Astrocyte (in vitro differentiated cells and primary cell): ENCODE measurements around the gene ZFR2. TPM values are rescaled to one million over a fixed set of nuclear protein-coding genes. Genes with fewer than 3 reads are reported as not detected.

Source experiments
- DNase-seq: peaks from one replicate; pipeline ENCODE4 v3.0.0-alpha.2; 2010; ENCODE audit warnings: low read depth
- FAIRE-seq: peaks from 2 replicates; lab custom pipeline; 2011; peaks lifted over from hg19 to GRCh38; lab: Jason Lieb, UNC
- H2AFZ ChIP-seq: 2 replicates; pipeline ENCODE4 v1.6.0; 2012; ENCODE audit warnings: low read depth, low read length, inconsistent platforms
- H3K27ac ChIP-seq: 2 replicates; pipeline ENCODE4 v1.5.1; 2011; ENCODE audit warnings: low read depth, low read length, inconsistent platforms
- H3K27me3 ChIP-seq: 2 replicates; pipeline ENCODE4 v1.6.0; 2011; ENCODE audit warnings: low read length, inconsistent platforms; ENCODE audit not compliant: insufficient read depth
- H3K36me3 ChIP-seq: 2 replicates; pipeline ENCODE4 v1.5.1; 2011; ENCODE audit warnings: low read length, inconsistent platforms; ENCODE audit not compliant: insufficient read depth
- H3K4me1 ChIP-seq: 2 replicates; pipeline ENCODE4 v1.5.1; 2011; ENCODE audit warnings: low read length, inconsistent platforms; ENCODE audit not compliant: insufficient read depth
- H3K4me2 ChIP-seq: 2 replicates; pipeline ENCODE4 v1.6.0; 2012; ENCODE audit warnings: low read length, inconsistent platforms
- H3K4me3 ChIP-seq: 2 replicates; pipeline ENCODE4 v1.5.1; 2011; ENCODE audit warnings: low read depth, mild to moderate bottlenecking, low read length, inconsistent platforms; ENCODE audit not compliant: insufficient read depth
- H3K79me2 ChIP-seq: 2 replicates; pipeline ENCODE4 v1.6.0; 2012; ENCODE audit warnings: mild to moderate bottlenecking, low read length, inconsistent platforms; ENCODE audit not compliant: insufficient read depth
- H3K9ac ChIP-seq: 2 replicates; pipeline ENCODE4 v1.6.0; 2012; ENCODE audit warnings: mild to moderate bottlenecking, low read length, inconsistent platforms
- H3K9me3 ChIP-seq: 2 replicates; pipeline ENCODE4 v1.5.1; 2012; ENCODE audit warnings: low read depth, mild to moderate bottlenecking, low read length, inconsistent platforms; ENCODE audit not compliant: insufficient read depth
- H4K20me1 ChIP-seq: 2 replicates; pipeline ENCODE4 v1.6.0; 2012; ENCODE audit warnings: low read length, inconsistent platforms; ENCODE audit not compliant: insufficient read depth
- H3K27ac Mint-ChIP-seq: one replicate; pipeline ENCODE4 v1.8.0; 2021; ENCODE audit warnings: mild to moderate bottlenecking, mixed read lengths; ENCODE audit not compliant: unreplicated experiment
- H3K27me3 Mint-ChIP-seq: one replicate; pipeline ENCODE4 v1.8.0; 2021; ENCODE audit warnings: low read depth, mixed read lengths; ENCODE audit not compliant: unreplicated experiment
- H3K36me3 Mint-ChIP-seq: one replicate; pipeline ENCODE4 v1.8.0; 2021; ENCODE audit warnings: low read depth, mixed read lengths; ENCODE audit not compliant: unreplicated experiment
- H3K4me1 Mint-ChIP-seq: one replicate; pipeline ENCODE4 v1.8.0; 2021; ENCODE audit warnings: low read depth, mixed read lengths; ENCODE audit not compliant: unreplicated experiment
- H3K4me3 Mint-ChIP-seq: one replicate; pipeline ENCODE4 v1.8.0; 2021; ENCODE audit warnings: mild to moderate bottlenecking, moderate library complexity, mixed read lengths; ENCODE audit not compliant: unreplicated experiment
- H3K9me3 Mint-ChIP-seq: one replicate; pipeline ENCODE4 v1.8.0; 2021; ENCODE audit warnings: mild to moderate bottlenecking, mixed read lengths; ENCODE audit not compliant: unreplicated experiment
- CTCF ChIP-seq: IDR thresholded peaks from 2 replicates; pipeline ENCODE4 v1.5.1; 2011; ENCODE audit warnings: low read depth, mild to moderate bottlenecking, inconsistent platforms, low read length, moderate library complexity; ENCODE audit not compliant: insufficient read depth
- EZH2 ChIP-seq: IDR thresholded peaks from 2 replicates; pipeline ENCODE4 v1.6.1; 2012; ENCODE audit warnings: mild to moderate bottlenecking, low read length, inconsistent platforms; ENCODE audit not compliant: insufficient read depth
- total RNA-seq: library from RNA; stranded (reverse); gene quantifications from 2 replicates; pipeline ENCODE4 v1.2.1, GENCODE V29; 2021

Gene ZFR2
- total RNA-seq, 1 donor from 2014 or later = 2.0 TPM

DNA sequence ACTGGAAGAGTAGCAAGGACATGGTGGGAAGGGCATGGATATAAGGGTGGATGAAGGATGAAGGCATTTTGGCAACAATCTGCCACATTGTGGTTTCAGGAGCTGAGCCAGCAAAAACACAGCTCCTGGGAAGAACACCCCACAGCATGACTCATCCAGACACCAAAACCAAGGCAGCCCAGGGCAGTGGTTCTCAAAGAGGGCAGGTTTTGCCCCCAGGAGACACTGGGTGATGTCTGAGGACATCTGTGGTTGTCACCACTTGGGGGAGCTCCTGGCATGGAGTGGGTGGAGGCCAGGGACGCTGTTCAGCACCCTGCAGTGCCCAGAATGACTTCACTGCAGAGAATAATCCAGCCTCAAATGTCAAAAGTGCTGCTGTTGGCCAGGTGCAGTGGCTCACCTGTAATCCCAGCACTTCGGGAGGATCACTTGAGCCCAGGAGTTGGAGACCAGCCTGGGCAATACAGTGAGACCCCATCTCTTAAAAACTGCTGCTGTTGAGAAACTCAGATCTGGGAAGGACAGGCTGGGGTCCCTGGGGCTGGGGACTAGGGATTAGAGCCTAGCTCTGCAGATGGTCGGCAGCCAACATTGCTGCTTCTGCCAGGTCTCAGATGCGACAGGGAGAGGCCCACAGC, 16.1 kb downstream of the ZFR2 start:
- Histone ChIP-seq H3K4me1 (peaks cover 4% of the 10 kb centered on the region), H3K27me3 (peaks cover 11% of the 10 kb centered on the region), H3K79me2 (no peaks in the 10 kb centered on the region), H3K4me3 (no peak overlapping the region), H4K20me1 (no peaks in the 10 kb centered on the region), H3K9ac (no peak overlapping the region), H3K27ac (no peak overlapping the region), H3K9me3 (peaks cover 13% of the 10 kb centered on the region), H3K36me3 (no peaks in the 10 kb centered on the region), H2AFZ (no peak overlapping the region), H3K4me2 (no peak overlapping the region)
- TF ChIP-seq CTCF (no peak), EZH2 (no peak)
- DNase-seq (peak; percentile 81), FAIRE-seq (peak; percentile 76)
- no peak overlapping the region for H3K4me3 Mint-ChIP-seq
- H3K9me3 Mint-ChIP-seq = peaks cover 2% of the 10 kb centered on the region
- peaks cover 24% of the 10 kb centered on the region for H3K27me3 Mint-ChIP-seq
- no peaks in the 10 kb centered on the region for H3K4me1 Mint-ChIP-seq
- H3K27ac Mint-ChIP-seq = no peak overlapping the region
- H3K36me3 Mint-ChIP-seq = peaks cover 4% of the 10 kb centered on the region

DNA sequence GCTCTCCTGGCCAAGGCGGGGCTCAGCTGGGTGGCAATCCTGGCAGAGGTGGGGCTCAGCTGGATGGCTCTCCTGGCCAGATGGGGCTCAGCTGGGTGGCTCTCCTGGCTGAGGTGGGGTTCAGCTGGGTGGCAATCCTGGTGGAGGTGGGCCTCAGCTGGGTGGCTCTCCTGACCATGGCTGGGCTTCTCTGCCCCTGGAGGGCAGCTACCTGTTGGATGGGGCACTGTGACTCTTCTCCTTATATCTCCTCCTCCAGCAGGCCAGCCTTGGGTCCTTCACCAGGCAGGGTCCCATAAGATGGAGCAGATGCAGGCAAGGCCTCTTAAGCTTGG, 16.7 kb downstream of the ZFR2 start:
- H2AFZ ChIP-seq = no peak overlapping the region
- H3K27me3 ChIP-seq = peaks cover 10% of the 10 kb centered on the region
- no peaks in the 10 kb centered on the region for H3K79me2 ChIP-seq
- Mint-ChIP-seq H3K4me1 (no peaks in the 10 kb centered on the region), H3K27me3 (peaks cover 25% of the 10 kb centered on the region), H3K9me3 (peaks cover 2% of the 10 kb centered on the region), H3K36me3 (peaks cover 4% of the 10 kb centered on the region), H3K4me3 (no peak overlapping the region), H3K27ac (no peak overlapping the region)
- no peaks in the 10 kb centered on the region for H3K36me3 ChIP-seq
- H3K9ac ChIP-seq = no peak overlapping the region
- TF ChIP-seq EZH2 = no peak
- no peak for TF ChIP-seq CTCF
- H3K4me1 ChIP-seq = peaks cover 4% of the 10 kb centered on the region
- H3K27ac ChIP-seq = no peak overlapping the region
- DNase-seq (no peak), FAIRE-seq (no peak)
- H4K20me1 ChIP-seq = no peaks in the 10 kb centered on the region
- H3K4me3 ChIP-seq = no peak overlapping the region
- peaks cover 13% of the 10 kb centered on the region for H3K9me3 ChIP-seq
- H3K4me2 ChIP-seq = no peak overlapping the region
